ENCODE data around the gene QKI.
"Not testable (repeated sequence)": the region's sequence is repeated elsewhere in the genome, so short reads cannot be mapped to it uniquely, and the experiment has no call there.

QKI gene

GRCh38 chr6:163470611-163471010 lies 56.1 kb downstream of the QKI start:
- H3K27ac ChIP-seq (ENCODE audit: extremely low read depth, low read depth, low read length) = no peak overlapping the region
- no peak overlapping the region for H3K4me3 ChIP-seq (ENCODE audit: low read depth, low read length)
- no peaks in the 10 kb centered on the region for H3K4me1 ChIP-seq (ENCODE audit: control insufficient read depth, insufficient read depth, low read length)
- CTCF ChIA-PET = interaction anchor here (0.7 to 1.7 kb wide), 3 partner anchors 43 to 84 kb away, joined by 3 to 5 read pairs (median 4); no protein-coding TSS in a partner anchor
- POLR2A ChIA-PET = no interaction called here
- H3K36me3 ChIP-seq (ENCODE audit: control insufficient read depth in 2 of 2, insufficient read depth in 1 of 2, low read length in 2 of 2) = peaks cover 0 to 10% of the 10 kb centered on the region in 2 experiments; a peak in 1 of 3 replicates
- H3K9me3 ChIP-seq (ENCODE audit: control insufficient read depth, insufficient read depth, low read depth, low read length) = no peaks in the 10 kb centered on the region; the same call in 1 of the 2 replicates
- TF ChIP-seq ZNF19 (tag by site-specific recombination; IDR thresholded peaks at IDR 0.05; ENCODE audit: low read depth) (no peak), SCRT2 (tag by site-specific recombination; IDR thresholded peaks at IDR 0.05) (0 out of 2 replicates have a peak, but pooled peaks have one; percentile 19), GLI4 (tag by site-specific recombination; IDR thresholded peaks at IDR 0.05) (no peak), SCRT1 (tag by site-specific recombination; IDR thresholded peaks at IDR 0.05; ENCODE audit: borderline replicate concordance) (0 out of 2 replicates have a peak, but pooled peaks have one; percentile 36), MZF1 (tag by site-specific recombination; IDR thresholded peaks at IDR 0.05; ENCODE audit: borderline replicate concordance) (peak; percentile 27; the same call in 1 of the 2 replicates), ZNF626 (tag by site-specific recombination; IDR thresholded peaks at IDR 0.05) (0 out of 2 replicates have a peak, but pooled peaks have one; percentile 20), KLF16 (tag by site-specific recombination; IDR thresholded peaks at IDR 0.05) (no peak), SETDB1 (IDR thresholded peaks at IDR 0.05; ENCODE audit: insufficient read length, low read length) (peak; percentile 94), ZBTB49 (tag by site-specific recombination; IDR thresholded peaks at IDR 0.05; ENCODE audit: low read depth) (no peak), RBAK (tag by site-specific recombination; IDR thresholded peaks at IDR 0.05) (no peak)
- TF ChIP-seq, protein P1, sequence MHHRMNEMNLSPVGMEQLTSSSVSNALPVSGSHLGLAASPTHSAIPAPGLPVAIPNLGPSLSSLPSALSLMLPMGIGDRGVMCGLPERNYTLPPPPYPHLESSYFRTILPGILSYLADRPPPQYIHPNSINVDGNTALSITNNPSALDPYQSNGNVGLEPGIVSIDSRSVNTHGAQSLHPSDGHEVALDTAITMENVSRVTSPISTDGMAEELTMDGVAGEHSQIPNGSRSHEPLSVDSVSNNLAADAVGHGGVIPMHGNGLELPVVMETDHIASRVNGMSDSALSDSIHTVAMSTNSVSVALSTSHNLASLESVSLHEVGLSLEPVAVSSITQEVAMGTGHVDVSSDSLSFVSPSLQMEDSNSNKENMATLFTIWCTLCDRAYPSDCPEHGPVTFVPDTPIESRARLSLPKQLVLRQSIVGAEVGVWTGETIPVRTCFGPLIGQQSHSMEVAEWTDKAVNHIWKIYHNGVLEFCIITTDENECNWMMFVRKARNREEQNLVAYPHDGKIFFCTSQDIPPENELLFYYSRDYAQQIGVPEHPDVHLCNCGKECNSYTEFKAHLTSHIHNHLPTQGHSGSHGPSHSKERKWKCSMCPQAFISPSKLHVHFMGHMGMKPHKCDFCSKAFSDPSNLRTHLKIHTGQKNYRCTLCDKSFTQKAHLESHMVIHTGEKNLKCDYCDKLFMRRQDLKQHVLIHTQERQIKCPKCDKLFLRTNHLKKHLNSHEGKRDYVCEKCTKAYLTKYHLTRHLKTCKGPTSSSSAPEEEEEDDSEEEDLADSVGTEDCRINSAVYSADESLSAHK (tag by site-specific recombination; IDR thresholded peaks at IDR 0.05) = no peak
- TF ChIP-seq, protein P2, sequence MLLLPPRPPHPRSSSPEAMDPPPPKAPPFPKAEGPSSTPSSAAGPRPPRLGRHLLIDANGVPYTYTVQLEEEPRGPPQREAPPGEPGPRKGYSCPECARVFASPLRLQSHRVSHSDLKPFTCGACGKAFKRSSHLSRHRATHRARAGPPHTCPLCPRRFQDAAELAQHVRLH (tag by site-specific recombination; IDR thresholded peaks at IDR 0.05) = peak; percentile 81

- Histone ChIP-seq H3K4me1 (ENCODE audit: control insufficient read depth, insufficient read depth, low read length) (no peaks in the 10 kb centered on the region), H3K9me3 (ENCODE audit: control insufficient read depth, insufficient read depth, low read depth, low read length) (no peaks in the 10 kb centered on the region; the same call in 1 of the 2 replicates), H3K36me3 (ENCODE audit: control insufficient read depth in 2 of 2, insufficient read depth in 1 of 2, low read length in 2 of 2) (peaks cover 0 to 24% of the 10 kb centered on the region in 2 experiments; a peak in 2 of 3 replicates), H3K27ac (ENCODE audit: extremely low read depth, low read depth, low read length) (no peak overlapping the region), H3K4me3 (ENCODE audit: low read depth, low read length) (no peak overlapping the region)
- TF ChIP-seq HOXD13 (CRISPR knock-in tag; IDR thresholded peaks at IDR 0.05; ENCODE audit: borderline replicate concordance) (no peak), ZNF362 (tag by site-specific recombination; IDR thresholded peaks at IDR 0.05) (peak; percentile 69), ZNF324 (tag by site-specific recombination; IDR thresholded peaks at IDR 0.05) (no peak), ZNF776 (tag by site-specific recombination; IDR thresholded peaks at IDR 0.05; ENCODE audit: borderline replicate concordance) (no peak)
- CTCF ChIA-PET = interaction anchor here (0.7 kb wide), 1 partner anchor 12 kb away, joined by 3 read pairs; no protein-coding TSS in a partner anchor
- POLR2A ChIA-PET = no interaction called here
Observed at GRCh38 chr6:163474581-163474980, 60.1 kb downstream of the QKI start.

DNA sequence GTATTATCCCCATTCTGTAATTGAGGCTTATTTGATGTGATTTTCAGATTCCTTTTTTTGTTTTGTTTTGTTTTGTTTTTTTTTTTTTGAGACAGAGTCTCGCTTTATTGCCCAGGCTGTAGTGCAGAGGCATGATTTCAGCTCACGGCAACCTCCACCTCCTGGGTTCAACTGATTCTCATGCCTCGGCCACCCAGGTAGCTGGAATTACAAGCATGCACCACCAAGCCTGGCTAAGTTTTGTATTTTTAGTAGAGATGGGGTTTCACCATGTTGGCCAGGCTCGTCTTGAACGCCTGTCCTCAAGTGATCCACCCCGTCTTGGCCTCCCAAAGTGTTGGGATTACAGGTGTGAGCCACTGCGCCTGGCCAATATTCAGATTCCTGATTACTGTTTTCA lies 62.4 kb downstream of the QKI start:
- H3K36me3 ChIP-seq (ENCODE audit: control insufficient read depth in 2 of 2, insufficient read depth in 1 of 2, low read length in 2 of 2) = peaks cover 0 to 29% of the 10 kb centered on the region in 2 experiments; a peak in 2 of 3 replicates
- POLR2A ChIA-PET; H3K4me1 ChIP-seq (ENCODE audit: control insufficient read depth, insufficient read depth, low read length); H3K9me3 ChIP-seq (ENCODE audit: control insufficient read depth, insufficient read depth, low read depth, low read length); H3K4me3 ChIP-seq (ENCODE audit: low read depth, low read length); H3K27ac ChIP-seq (ENCODE audit: extremely low read depth, low read depth, low read length): not testable (repeated sequence)
- CTCF ChIA-PET = interaction anchor here (0.5 to 1.2 kb wide), 4 partner anchors 25 to 63 kb away, joined by 4 to 5 read pairs (median 4); no protein-coding TSS in a partner anchor

Measured in HEK293 (cell line).